Measurements from ENCODE around the gene UBE3A. TPM values are rescaled to one million over a fixed set of nuclear protein-coding genes. Genes with fewer than 3 reads are reported as not detected.
"Not testable (repeated sequence)": the region's sequence is repeated elsewhere in the genome, so short reads cannot be mapped to it uniquely, and the experiment has no call there.

UBE3A gene
- total RNA-seq, 1 experiment from 2014 or later: 104 TPM

- BruUV-seq (replicated peaks); DNase-seq (ENCODE audit: low read depth, low spot score); H3K4me1 ChIP-seq (ENCODE audit: control insufficient read depth in 1 of 2, insufficient read depth in 2 of 2, low read length in 2 of 2); H2AFZ ChIP-seq (ENCODE audit: low read depth, low read length, poor library complexity, severe bottlenecking); CTCF ChIA-PET; H3K4me2 ChIP-seq (ENCODE audit: low read length); POLR2A ChIA-PET; RAD21 ChIA-PET (ENCODE audit: low non-redundant PET in 1 of 2, low total read pairs in 2 of 2, uncharacterized antibody in 2 of 2, unreplicated experiment in 2 of 2); H3K27me3 ChIP-seq (ENCODE audit: insufficient read depth, low read length); H3K27ac ChIP-seq (ENCODE audit: low read depth, low read length); H3K9ac ChIP-seq (ENCODE audit: low read length); H4K20me1 ChIP-seq (ENCODE audit: insufficient read depth); H3K79me2 ChIP-seq (ENCODE audit: insufficient read depth, low read length); H3K4me3 ChIP-seq (replicated peaks in 1 of 2; ENCODE audit: low read depth in 1 of 2, low read length in 2 of 2); ATAC-seq; H3K9me2 ChIP-seq (ENCODE audit: insufficient read depth); H3K36me3 ChIP-seq (ENCODE audit: control insufficient read depth in 1 of 2, insufficient read depth in 2 of 2, low read length in 2 of 2): not testable (repeated sequence)
- peaks cover 9 to 11% of the 10 kb centered on the region in 2 experiments; a peak in 2 of 4 replicates for H3K9me3 ChIP-seq (ENCODE audit: control insufficient read depth in 1 of 2, insufficient read depth in 1 of 2, low read depth in 1 of 2, low read length in 2 of 2)
- intact Hi-C loops (cut with micrococcal nuclease): loop anchor here (10.0 kb wide), 1 partner anchor 148 kb away; no protein-coding TSS in a partner anchor
These were observed 14.4 kb upstream of the UBE3A start for GRCh38 chr15:25453246-25453645.

GRCh38 chr15:25451501-25451900 lies 12.7 kb upstream of the UBE3A start:
- no peak for ATAC-seq

More at GRCh38 chr15:25451501-25451900, 12.7 kb upstream of the UBE3A start:
- H3K4me2 ChIP-seq (ENCODE audit: low read length): no peak overlapping the region
- no peaks in the 10 kb centered on the region for H4K20me1 ChIP-seq (ENCODE audit: insufficient read depth)
- H3K9me2 ChIP-seq (ENCODE audit: insufficient read depth): no peaks in the 10 kb centered on the region
- H3K4me3 ChIP-seq (replicated peaks in 1 of 2; ENCODE audit: low read depth in 1 of 2, low read length in 2 of 2): no peak overlapping the region
- POLR2A ChIA-PET: no interaction called here
- CTCF ChIA-PET: no interaction called here
- intact Hi-C loops (cut with micrococcal nuclease): loop anchor here (10.0 kb wide), 1 partner anchor 147 kb away; no protein-coding TSS in a partner anchor
- H3K27ac ChIP-seq (ENCODE audit: low read depth, low read length): no peak overlapping the region
- H3K27me3 ChIP-seq (ENCODE audit: insufficient read depth, low read length): no peaks in the 10 kb centered on the region
- RAD21 ChIA-PET (ENCODE audit: low non-redundant PET in 1 of 2, low total read pairs in 2 of 2, uncharacterized antibody in 2 of 2, unreplicated experiment in 2 of 2): no interaction called here
- no peak overlapping the region for H2AFZ ChIP-seq (ENCODE audit: low read depth, low read length, poor library complexity, severe bottlenecking)
- no peaks in the 10 kb centered on the region for H3K79me2 ChIP-seq (ENCODE audit: insufficient read depth, low read length)
- DNase-seq (ENCODE audit: low read depth, low spot score): no peak
- H3K4me1 ChIP-seq (ENCODE audit: control insufficient read depth in 1 of 2, insufficient read depth in 2 of 2, low read length in 2 of 2): no peaks in the 10 kb centered on the region
- TF ChIP-seq JUND (IDR thresholded peaks at IDR 0.05) (no peak), RAD21 (IDR thresholded peaks at IDR 0.05; ENCODE audit: low read depth) (no peak), ZNF274 (IDR thresholded peaks at IDR 0.05; ENCODE audit: low read depth, low read length) (no peak), EZH2 (IDR thresholded peaks at IDR 0.05) (no peak), POLR2A (IDR thresholded peaks at IDR 0.05; ENCODE audit: borderline replicate concordance, extremely low read depth, insufficient read depth, insufficient read length) (no peak), FOSL1 (IDR thresholded peaks at IDR 0.05; ENCODE audit: low read depth) (no peak), CBX3 (IDR thresholded peaks at IDR 0.05; ENCODE audit: low read depth) (no peak), ELF1 (IDR thresholded peaks at IDR 0.05; ENCODE audit: borderline replicate concordance, low read depth) (no peak), SIN3A (IDR thresholded peaks at IDR 0.05; ENCODE audit: low read depth) (no peak), REST (IDR thresholded peaks at IDR 0.05; ENCODE audit: low read depth) (no peak), CTCF (IDR thresholded peaks at IDR 0.05 in 2 of 3, conservative IDR thresholded peaks at IDR 0.05 in 1 of 3; ENCODE audit: borderline replicate concordance in 1 of 3, insufficient read depth in 1 of 3, low read depth in 2 of 3, low read length in 2 of 3) (no peak), POLR2AphosphoS5 (IDR thresholded peaks at IDR 0.05; ENCODE audit: low read depth, low read length) (no peak), ATF3 (IDR thresholded peaks at IDR 0.05) (no peak)
- TF ChIP-seq, protein P1, sequence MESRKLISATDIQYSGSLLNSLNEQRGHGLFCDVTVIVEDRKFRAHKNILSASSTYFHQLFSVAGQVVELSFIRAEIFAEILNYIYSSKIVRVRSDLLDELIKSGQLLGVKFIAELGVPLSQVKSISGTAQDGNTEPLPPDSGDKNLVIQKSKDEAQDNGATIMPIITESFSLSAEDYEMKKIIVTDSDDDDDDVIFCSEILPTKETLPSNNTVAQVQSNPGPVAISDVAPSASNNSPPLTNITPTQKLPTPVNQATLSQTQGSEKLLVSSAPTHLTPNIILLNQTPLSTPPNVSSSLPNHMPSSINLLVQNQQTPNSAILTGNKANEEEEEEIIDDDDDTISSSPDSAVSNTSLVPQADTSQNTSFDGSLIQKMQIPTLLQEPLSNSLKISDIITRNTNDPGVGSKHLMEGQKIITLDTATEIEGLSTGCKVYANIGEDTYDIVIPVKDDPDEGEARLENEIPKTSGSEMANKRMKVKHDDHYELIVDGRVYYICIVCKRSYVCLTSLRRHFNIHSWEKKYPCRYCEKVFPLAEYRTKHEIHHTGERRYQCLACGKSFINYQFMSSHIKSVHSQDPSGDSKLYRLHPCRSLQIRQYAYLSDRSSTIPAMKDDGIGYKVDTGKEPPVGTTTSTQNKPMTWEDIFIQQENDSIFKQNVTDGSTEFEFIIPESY (IDR thresholded peaks at IDR 0.05; ENCODE audit: extremely low read depth, insufficient replicate concordance, low read length): no peak
- no peaks in the 10 kb centered on the region for H3K36me3 ChIP-seq (ENCODE audit: control insufficient read depth in 1 of 2, insufficient read depth in 2 of 2, low read length in 2 of 2)
- no TSS peak for BruUV-seq (replicated peaks)
- H3K9me3 ChIP-seq (ENCODE audit: control insufficient read depth in 1 of 2, insufficient read depth in 1 of 2, low read depth in 1 of 2, low read length in 2 of 2): peaks cover 9 to 11% of the 10 kb centered on the region in 2 experiments; a peak in 2 of 4 replicates
- H3K9ac ChIP-seq (ENCODE audit: low read length): no peak overlapping the region
